Measurements from ENCODE around the gene MOB3B.

Gene MOB3B

DNA sequence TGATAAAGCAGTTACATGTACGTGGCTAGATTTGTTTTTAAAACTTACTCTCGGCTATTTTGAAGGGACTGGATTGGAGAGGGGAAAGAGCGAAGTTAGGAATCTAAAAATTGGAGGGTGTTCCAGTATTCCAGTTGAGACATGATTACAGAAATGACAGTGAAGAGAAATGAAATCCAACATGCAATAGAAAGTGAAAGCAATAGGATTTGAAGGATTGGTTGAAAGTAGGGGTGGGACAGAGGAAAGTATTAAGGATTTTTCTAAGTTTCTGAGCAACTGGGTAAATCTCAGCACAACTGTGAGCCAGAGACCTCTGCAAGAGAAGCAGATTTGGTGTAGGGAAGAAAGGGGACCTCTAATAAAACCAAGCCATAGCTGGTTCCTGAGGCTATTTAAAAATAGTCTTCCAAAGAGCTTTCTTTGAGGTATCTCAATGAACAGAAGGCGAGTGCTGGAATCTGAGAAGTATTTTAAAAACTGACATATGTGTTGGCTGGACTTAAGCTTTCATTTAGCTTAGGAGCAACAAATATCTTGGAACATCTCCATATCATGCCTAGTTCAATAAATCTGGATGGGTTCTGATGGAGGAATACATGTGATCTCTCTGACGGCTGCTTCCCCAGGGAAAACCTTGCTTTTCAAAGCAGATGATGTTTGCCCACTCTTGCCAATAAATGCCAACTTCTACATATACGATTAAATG, 115.9 kb downstream of the MOB3B start:
- DNase-seq: no peak

DNA sequence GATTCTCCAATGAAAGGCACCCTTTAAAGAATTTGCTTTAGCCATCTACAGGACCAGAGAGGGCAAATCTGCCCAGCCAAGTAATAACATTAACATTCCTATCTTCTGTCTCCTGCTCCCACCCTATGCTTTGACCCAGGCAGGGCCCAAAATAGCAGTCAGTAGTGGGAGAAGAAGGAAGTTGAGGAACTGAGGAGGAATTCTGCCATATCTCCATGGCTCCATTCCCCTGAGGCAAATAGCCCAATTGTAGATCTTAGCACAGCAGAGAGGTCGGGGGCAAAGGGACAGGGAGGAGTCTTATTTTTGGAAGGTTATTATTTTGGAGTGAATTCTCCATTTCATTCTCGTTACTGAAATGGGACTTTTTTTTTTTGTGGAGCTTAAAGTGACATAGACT, 116.7 kb downstream of the MOB3B start:
- DNase-seq: no peak

DNA sequence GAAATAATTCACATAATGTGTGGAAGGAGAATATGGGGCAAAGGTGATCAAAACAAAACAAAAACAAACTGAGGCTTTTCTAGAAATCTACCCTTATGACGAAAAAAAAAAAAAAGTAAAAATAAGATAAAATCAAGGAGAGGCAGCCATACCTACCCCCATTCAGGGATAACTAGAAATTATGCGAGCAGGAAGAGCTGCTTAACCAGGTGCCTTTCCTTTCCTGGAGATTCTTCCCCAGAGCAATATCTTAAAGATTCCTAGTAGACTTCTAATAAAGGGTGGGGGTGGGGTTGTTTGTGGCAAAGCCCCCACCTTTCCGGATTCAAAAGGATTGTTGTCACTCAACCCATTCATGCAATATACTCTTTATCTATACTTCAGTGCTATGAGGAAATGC, 117.5 kb downstream of the MOB3B start:
- no peak for DNase-seq

DNA sequence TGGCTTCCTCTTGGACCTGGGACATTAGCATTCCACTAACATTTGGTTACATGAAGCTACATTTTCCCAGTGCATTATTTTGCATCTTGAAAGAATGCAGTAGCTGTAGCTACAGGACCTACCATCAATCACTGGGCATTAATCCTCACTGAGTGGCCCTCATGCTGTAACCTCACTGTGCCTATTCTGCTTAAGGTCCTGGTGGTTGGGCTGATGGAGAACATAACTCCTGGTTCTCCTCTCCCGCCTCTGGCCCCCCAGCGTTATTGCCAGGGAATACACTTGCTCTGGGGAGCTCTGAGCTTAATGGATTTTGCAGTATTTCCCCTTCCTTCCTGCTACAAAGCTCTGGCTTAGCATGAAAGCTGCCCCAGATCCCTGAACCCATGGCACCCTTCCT, 121.1 kb downstream of the MOB3B start:
- DNase-seq: no peak

DNA sequence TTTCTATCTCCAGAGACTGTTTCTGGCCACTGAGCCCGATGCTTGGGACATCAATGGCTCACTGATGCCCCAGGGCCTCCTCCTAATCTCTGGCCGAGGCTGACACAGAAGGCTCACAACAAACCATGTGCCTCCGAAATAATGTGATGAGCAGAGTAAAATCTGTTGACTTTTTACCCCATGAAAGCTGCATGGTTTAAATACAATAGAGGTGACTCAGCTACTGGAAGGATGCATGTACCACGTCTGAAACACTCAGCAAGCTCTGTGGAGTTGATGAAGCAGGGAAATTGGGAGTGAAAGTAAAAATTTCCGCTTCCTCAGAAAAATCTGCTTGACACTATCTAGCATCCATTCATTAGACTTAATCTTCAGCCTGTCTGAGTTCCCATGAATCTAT, 121.6 kb downstream of the MOB3B start:
- no peak for DNase-seq

DNA sequence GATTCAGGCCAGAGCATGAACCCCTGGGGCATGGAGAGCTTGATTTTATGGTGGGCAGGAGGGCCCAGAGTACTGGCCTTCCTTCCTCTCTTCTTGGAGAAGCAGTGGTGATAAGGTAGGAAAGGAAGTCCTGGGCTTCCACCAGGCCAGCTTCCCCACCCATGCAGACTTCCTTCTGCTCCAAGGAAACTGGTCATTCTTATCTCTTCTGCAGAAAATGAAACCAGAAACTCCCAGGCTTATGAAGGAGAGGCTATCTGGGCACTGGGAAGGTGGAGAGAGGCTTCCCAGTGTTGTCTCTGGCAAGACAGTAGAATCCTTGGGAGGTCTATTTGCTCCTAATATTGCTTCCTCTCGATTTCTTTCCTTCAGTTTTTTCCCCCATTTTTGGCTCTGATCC, 122.1 kb downstream of the MOB3B start:
- DNase-seq: no peak

DNA sequence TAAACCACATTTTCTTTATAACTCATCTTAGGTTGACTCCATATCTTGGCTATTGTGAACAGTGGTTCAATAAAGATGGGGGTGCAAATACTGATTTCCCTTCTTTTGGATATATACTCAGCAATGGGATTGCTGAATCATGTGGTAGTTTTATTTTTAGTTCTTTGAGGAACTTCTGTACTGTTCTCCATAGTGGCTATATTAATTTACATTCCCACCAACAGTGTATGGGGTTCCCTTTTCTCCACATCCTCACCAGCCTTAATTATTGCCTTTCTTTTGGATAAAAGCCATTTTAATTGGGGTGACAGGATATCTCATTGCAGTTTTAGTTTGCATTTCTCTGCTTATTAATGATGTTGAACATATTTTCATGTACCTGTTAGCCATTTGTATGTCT, 125.0 kb downstream of the MOB3B start:
- DNase-seq: no peak

DNA sequence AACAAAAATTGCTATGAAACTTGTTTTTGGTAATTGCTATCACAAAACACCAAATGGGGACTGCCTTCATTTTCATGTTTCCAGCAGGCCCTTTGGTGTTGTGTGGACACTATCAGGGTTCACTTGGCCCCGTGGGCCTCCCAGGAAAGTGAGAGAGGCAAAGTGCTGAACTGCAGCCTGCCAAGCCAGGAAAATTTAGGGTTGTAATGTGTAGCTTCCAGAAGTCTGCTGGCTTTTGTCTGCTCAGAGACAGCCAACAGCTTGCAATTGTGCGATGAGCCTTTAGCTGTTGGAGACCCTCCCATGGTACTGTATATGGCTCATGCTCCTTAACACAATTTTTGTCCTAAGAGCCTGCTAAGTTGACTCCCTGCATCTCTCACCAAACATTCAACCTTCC, 127.0 kb downstream of the MOB3B start:
- DNase-seq: no peak

DNA sequence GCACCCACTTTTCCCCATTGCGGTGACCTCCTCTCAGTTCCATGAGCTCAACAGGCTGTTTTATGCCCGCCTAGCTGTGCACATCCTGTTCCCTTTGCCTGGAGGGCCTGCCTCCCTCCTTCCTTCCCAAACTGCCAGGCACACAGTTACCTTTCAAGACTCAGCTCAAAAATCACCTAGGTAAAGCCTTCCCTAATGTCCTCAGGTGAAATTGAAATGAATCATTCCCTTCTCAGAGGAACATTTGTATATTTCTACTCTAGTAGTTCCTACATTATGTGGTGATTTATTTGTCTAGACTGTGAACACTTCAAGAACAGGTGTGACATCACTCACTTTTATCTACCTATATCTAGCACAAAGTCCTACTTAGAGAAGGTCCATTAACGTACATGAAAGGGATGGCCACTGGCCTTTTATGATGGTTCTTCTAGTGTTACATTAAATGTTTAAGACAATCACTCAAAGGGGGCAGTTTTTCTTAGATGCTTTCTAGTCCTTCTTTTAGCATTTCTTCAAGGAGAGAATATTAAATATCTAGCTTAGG, 129.2 kb downstream of the MOB3B start:
- no peak for DNase-seq

DNA sequence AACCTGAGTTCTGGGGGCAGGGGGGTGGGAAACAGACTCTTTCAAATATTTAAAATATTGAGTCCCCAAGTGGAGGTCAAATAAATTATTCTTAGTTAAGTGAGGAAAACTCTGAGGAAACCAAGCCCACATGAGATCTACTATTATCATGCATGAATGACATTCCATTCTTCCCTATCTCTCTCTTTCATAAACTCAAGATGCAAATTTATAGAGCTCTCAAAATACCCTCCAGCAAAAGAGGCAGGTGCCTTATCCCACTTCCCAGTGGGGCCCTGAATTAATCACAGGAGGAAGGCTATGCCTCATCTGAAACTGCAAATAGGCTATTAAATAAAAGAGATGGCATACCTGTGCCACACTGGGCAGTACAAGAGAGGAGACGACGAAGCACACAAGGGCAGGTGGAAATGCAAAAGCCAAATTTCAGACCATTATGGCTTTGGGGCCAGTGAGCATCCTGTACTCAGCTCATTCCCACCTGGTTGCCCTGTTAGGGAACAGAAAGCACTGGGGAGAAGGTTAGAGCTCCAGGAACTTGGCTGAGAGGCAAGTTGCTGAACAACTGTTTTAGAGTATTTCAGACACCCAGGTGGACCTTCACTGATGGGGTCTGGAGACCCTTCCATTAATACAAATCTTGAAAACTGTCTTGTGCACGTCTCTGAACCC, 130.5 kb downstream of the MOB3B start:
- no peak for DNase-seq

DNA sequence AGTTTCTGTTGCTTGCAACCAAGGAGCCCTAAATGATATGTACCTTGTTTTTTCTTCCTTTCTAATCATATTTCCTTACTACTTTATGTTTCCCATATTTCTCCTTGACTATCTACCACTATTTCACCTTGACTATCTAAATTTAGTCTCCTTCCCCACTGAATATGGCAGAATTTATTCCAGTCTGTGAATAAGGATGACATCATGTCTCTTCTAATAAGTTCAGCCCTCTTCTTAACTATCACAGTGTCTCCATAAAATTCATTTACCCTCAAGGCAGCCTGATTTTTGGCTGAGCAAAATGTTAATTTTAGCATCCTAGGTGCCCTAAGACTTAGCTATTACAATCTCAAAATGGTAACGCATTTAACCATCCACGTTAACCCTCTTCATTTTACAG, 133.1 kb downstream of the MOB3B start:
- DNase-seq: no peak

DNA sequence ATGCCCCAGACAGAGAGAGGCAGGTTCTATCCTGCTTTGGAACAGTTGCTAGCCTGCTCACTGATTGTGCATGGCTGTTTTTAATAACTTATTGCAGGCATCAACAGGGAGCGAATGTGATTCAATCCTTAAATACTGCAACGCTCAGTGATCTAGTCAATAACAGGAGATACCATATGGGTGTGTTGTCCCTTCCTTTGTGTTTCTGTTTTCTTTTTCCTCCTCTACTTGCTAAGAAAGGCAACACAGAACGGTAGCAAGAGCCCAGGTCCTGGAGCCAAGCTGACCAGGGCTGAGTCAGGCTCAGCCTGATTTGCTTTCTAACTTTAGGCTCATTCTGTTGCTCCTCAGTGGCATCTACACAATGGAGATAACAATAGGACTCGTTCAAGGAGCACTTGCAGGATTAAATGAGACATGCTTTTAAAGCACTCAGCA, 134.1 kb downstream of the MOB3B start:
- DNase-seq: no peak

DNA sequence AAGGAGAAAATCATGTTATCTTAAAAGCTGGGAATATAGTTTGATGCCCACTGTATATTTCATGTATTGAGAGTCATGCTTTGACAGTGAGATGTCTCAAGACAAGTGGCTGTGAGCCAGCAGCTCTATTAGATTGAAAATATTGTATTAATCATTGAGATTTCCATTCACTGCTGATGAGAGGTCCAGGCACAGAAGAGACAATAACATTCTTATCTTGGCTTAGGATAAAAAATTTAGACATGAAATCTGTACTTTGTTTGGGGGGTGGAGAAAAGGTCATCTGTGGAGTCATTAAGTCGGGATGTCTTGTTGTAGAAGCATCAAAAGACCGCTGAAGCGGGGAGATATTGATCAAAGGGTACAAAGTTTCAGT, 134.8 kb downstream of the MOB3B start:
- no peak for DNase-seq

DNA sequence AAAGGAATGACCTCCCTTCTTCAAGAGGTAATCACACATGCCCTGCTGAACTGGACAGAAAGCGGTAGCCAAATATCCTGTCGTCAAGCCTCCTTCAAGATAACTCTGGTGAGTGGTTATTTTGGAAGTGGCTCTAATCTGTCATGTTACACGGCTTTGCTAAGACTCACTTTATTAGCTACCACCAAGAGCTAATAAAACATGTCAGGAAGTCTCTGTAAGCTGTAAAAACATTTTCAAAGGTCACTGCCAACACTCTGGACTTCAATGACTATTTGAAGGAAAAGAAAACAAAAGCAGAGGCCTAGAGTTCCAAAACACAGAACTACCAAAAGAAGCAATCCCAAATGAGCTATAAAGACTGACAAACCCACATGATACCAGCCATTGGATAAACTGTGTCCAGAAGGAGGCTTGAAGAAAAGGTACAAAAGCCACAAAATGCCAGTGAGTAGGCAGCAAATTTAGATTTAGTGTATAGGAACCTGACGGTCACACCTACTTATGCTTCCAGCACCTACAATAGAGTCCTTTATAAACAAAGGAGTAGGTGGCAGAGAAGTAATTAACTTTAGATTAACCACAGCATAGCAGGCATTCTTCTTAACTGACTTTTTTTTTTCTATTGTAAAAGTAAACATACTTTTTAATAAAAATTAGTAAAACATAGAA, 135.3 kb downstream of the MOB3B start:
- DNase-seq: no peak

DNA sequence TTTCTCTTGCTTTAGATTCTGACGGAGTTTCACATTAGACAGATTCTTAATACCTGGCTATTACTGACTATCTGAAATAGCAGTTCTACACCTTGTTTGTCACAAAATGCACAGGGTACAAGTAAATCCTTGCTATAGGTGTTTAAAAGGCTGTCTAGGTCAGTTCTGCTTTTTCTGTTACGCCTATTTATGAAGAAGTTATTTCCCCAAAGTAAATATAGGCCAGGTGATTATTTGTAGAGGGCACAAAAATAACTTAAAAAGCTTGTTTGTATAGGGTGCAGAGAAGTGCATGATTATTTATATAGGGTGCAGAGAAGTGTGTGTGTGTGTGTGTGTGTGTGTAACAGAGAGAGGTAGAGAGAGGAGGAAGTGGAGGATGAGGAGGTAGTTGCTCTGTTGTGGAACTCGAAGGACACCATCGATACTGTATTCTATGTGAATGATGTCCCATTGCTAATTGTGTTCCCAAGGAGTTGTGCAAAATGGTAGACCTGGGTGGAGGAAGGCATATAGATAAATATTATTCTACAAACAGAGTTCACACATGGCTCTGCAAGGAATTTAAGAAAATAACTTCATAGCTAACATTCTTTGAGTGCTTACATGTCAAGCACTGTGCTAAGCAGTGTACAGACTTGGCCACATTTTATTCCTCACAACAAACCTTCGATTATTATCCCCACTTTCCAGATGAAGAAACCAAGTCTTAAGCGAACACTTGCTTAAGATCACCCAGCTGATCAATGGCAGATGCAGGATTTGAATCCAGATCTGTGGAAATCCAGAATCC, 136.4 kb downstream of the MOB3B start:
- DNase-seq: no peak

DNA sequence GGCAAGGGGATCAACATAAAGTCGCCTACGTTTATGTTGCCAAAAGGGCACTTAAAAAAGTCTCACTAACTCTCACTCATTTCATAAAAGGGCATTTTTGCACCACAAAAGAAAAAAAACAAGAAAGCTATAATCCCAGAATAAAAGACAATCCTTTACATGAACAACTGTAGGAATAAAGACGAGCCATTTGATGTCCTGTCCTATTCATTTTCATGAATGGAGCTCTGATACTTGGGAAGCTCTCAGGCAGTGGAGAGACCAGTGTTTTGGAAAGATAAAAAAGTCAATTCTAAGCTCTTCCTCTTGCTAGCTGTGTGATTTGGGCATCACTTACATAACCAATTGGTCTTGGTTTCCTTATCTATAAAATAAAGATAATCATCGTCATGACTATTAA, 137.2 kb downstream of the MOB3B start:
- DNase-seq: no peak

DNA sequence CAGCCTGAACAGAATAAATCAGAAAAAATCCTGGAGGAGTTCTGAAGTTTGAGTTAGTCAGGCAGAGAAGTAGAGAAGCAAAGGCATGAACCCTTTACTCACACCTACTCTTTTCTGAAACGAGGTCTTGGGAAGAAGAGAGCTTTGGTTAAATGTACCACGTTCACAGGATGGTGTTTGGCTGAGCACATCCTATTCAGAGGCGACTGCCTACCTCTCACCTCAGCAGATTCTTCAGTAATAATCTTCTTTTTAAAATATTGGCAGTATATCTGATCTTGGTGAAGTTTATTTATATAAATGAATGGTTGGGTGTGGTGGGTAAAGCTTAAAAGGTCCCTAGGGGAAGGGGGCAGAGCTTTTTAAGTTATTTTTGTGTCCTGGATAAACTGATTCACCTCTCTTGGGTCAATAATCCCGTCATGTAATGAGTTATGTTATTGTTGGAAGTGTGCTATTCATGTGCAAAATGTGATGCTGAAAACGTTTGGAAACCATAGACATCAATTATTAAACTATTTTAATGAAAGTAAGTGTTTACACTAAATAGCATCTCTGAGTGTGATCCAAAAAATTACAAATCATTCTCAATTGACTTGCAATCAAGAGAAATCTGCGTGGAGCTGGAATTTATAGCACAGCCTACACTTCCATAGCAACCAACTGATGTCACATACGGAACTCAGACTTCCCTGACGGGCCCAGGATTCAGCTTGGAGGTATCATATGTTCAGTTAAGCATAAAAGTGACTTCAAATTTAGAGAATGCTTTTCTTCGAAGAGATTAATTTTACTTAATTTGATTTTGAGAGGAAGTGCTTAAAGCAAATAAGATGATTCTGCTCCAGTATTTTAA, 138.3 kb downstream of the MOB3B start:
- DNase-seq: no peak

DNA sequence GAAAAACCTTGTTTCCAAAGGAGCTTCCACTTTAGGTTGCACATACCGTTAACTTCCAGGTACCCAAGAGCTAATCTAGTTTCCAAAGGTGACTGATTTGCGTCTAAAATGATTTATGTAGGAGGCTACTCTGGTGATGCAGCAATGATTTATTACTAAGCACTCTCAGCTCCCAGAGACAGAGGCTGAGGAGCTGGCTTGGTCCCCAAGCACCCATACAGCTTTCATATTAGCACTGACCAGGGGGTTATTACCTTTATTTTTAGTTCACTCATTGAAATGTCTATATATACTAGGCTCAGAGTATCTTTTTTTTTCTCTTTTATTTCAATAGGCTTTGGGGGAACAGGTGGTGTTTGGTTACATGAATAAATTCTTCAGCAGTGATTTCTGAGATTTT, 141.5 kb downstream of the MOB3B start:
- no peak for DNase-seq

DNA sequence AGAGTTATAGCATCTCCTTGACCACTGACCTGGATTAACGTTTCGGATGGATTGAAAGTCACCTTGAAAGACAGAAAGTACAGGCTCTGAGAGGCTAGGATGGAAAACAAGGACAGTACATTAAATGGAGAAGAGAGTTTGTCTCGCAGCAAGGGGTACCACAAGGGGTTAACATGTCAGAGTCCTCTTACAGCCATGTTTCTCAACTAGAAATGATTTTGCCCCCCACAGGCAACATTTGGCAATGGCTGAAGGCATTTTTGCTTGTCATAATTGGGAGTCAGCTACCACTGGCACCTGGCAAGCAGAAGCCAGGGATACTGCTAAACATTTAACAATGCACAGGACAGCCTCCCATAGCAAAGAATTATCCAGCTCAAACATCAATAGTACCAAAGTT, 141.9 kb downstream of the MOB3B start:
- no peak for DNase-seq

DNA sequence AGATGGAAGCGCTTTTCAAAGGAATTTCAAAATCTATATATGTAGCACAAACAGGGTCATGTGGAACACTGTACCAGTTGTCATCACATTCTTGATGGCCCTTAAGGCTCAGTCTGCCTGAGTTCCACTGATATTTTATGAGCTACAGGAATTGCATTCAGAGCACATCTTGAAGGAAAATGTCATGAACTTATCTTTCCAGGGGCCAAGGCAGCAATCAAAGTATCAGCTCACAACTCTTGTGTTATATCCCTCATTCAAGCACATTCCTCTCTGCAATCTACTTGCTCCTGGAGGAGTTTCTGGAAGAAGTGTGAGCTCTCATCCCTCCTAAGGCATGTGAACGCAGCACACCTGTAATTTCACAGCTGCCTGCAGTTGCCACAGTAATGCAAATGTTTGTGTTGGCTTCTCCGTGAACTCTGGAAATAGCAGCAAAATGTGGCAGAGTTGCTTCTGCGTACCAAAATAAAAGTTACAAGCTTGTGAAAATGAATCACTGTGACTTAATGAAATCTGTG, 143.0 kb downstream of the MOB3B start:
- no peak for DNase-seq

DNA sequence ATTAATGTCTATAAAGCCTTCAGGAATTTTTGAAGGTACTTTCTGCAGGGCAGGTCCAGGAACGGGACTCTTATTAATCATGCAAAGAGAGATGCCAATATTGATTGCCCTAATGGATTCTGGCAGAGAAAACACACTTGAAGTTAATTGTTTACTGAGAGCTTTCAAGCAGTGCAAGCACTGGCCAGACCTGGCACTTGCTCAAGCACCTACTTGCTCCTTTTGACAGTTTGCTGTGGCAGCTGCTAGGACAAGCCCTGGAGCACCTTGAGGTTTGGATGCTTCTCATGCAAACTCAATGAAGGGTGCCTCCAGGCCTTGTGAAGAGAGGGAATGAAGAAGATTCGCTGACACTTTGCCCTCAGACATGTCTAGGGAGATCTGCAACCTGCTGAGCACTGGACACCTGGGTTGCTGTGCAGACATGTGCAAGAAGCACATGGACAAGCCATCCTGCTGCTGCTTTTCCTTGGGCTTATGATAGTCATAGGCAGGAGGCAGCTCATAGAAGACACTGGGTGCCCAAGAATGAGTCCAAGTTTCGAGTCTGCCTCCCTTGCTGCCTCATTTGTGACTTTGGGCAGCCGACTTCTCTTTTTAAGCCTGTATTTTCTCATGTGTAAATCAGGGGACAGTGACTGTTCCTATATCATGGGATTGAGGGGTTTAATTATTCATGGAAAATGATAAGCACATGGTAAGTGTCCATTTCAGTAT, 143.8 kb downstream of the MOB3B start:
- peak; percentile 44 for DNase-seq
